Sigmoid colon (tissue), 7 donors: ENCODE results near the gene SYNJ2. TPM values are rescaled to one million over a fixed set of nuclear protein-coding genes. Genes with fewer than 3 reads are reported as not detected.

Source experiments
- DNase-seq: peaks from one replicate; pipeline ENCODE4 v3.0.0-alpha.2; 2019
- H3K27ac ChIP-seq, 4 donors: fragments of 200-600 bp; sonication (generic); one replicate each; pipeline ENCODE4 v1.5.1; 2016 to 2019; ENCODE audit warnings: mild to moderate bottlenecking in 1 of 4
- H3K27me3 ChIP-seq, 3 donors: fragments of 200-600 bp; sonication (generic); one replicate each; pipeline ENCODE4 v1.5.1; 2019; ENCODE audit warnings: mild to moderate bottlenecking in 1 of 3
- H3K36me3 ChIP-seq, 4 donors: fragments of 200-600 bp; sonication (generic); one replicate each; pipeline ENCODE4 v1.5.1; 2016 to 2019
- H3K4me1 ChIP-seq, 4 donors: fragments of 200-600 bp; sonication (generic); one replicate each; pipeline ENCODE4 v1.5.1; 2017 to 2019
- H3K4me3 ChIP-seq, 4 donors: fragments of 200-600 bp; sonication (generic); one replicate each; pipeline ENCODE4 v1.5.1; 2017 to 2019; ENCODE audit warnings: mild to moderate bottlenecking in 2 of 4, moderate library complexity in 1 of 4
- H3K9me3 ChIP-seq, 4 donors: fragments of 200-600 bp in 3 of 4; sonication (generic) in 3 of 4; one replicate each; pipeline versions ENCODE4 v1.5.1 to v1.6.1; 2013 to 2019
- CTCF ChIP-seq, 4 experiments: fragments of 450-650 bp in 3 of 4; fragments of 200-600 bp in 1 of 4; IDR thresholded peaks; one replicate each; pipeline ENCODE4 v1.5.1; 2016 to 2019; ENCODE audit warnings: antibody characterized with exemption in 4 of 4, mild to moderate bottlenecking in 3 of 4, moderate library complexity in 2 of 4
- EP300 ChIP-seq, 4 donors: sonication (generic); formaldehyde crosslinking; IDR thresholded peaks; one replicate each; pipeline ENCODE4 v1.6.1; 2017; ENCODE audit warnings: antibody characterized with exemption in 4 of 4
- POLR2A ChIP-seq, 2 donors: fragments of 450-650 bp; IDR thresholded peaks; one replicate each; pipeline ENCODE4 v1.6.1; 2016; ENCODE audit warnings: antibody characterized with exemption in 2 of 2, mild to moderate bottlenecking in 2 of 2, moderate library complexity in 2 of 2
- POLR2AphosphoS5 ChIP-seq, 4 donors: sonication (generic); formaldehyde crosslinking; IDR thresholded peaks; one replicate each; pipeline ENCODE4 v1.6.1; 2017; ENCODE audit warnings: antibody characterized with exemption in 4 of 4
- WGBS, 2 donors: extraction: QIAGEN DNeasy Blood & Tissue Kit; methylation state at CpG; one replicate each; pipeline ENCODE4 v1.1.7; 2013; 5-methylcytosine and 5-hydroxymethylcytosine counted together
- intact Hi-C: fragments of 100-400 bp; cut with DNase I; formaldehyde crosslinking; loops from one replicate; pipeline ENCODE4 v1.15.1; 2023
- polyA plus RNA-seq, 3 donors: library from polyadenylated mRNA; stranded (reverse); fragments of 200-250 nt; gene quantifications; one replicate each; pipeline ENCODE4 v1.2.3, GENCODE V29; 2013
- total RNA-seq, 4 donors: library from RNA; depleted of rRNA; stranded (reverse); fragments of >200 nt; gene quantifications; one replicate each; pipeline ENCODE4 v1.1.0, GENCODE V29; 2016
- donor health status: healthy with polysubstance abuse.
- donor health status: Bipolar disorder and iron deficiency.
- donor health status: healthy.

SYNJ2 gene
- total and polyA plus RNA-seq, 7 donors: 8.7 to 22.9 (median 12.9) TPM

GRCh38 chr6:157984128-157984527 is 2.5 kb downstream of the SYNJ2 start:
- 91 to 92% methylated on average over 4 of the region's 4 CpGs for WGBS, 2 donors
- no peak for TF ChIP-seq POLR2AphosphoS5 (IDR thresholded peaks at IDR 0.05)
- no peak for TF ChIP-seq CTCF (IDR thresholded peaks at IDR 0.05)
- no peak for TF ChIP-seq EP300 (IDR thresholded peaks at IDR 0.05)
- TF ChIP-seq POLR2A (IDR thresholded peaks at IDR 0.05): no peak
- Histone ChIP-seq H3K36me3 (no peaks in the 10 kb centered on the region), H3K27me3 (no peaks in the 10 kb centered on the region), H3K4me3 (no peak overlapping the region), H3K9me3 (no peaks in the 10 kb centered on the region), H3K4me1 (peaks cover 0 to 48% (median 38%) of the 10 kb centered on the region in 4 donors), H3K27ac (peak overlapping the region; percentile 83 to 94 (median 86))
- no peak for DNase-seq
- intact Hi-C loops: loop anchor here (5.0 kb wide), 2 partner anchors 33 to 183 kb away; partner anchors contain the start of genes GTF2H5 and SERAC1

DNA sequence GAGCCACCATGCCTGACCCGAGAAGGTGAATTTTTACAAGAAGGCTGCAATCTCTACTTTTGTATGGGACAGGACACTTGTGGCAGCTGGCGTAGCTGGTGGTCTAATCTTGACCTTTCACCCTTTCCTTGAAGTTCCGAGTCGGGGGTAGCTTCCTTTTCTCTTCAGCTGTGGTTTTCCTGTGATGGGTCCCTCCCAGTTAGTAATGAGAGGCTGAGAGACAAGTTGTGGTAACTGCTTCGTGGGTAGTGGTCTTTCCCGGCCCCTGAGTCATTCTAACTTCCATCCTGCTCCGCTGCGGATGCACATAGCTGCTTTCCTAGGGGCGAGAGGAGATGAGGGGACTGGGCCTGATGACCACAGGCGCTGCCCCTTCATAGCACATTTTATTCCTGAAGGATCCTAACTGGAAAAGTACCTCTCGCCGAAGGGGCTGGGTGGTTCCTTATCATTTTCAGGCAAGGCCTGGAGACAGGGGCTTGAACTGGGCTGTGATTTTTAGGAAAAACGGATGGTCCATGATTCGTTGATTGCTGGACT is 3.1 kb downstream of the SYNJ2 start:
- TF ChIP-seq EP300 (IDR thresholded peaks at IDR 0.05) (no peak), POLR2AphosphoS5 (IDR thresholded peaks at IDR 0.05) (no peak), POLR2A (IDR thresholded peaks at IDR 0.05) (no peak), CTCF (IDR thresholded peaks at IDR 0.05) (no peak)
- Histone ChIP-seq H3K36me3 (no peaks in the 10 kb centered on the region), H3K27me3 (no peaks in the 10 kb centered on the region), H3K4me1 (peaks cover 0 to 52% (median 43%) of the 10 kb centered on the region in 4 donors), H3K9me3 (no peaks in the 10 kb centered on the region), H3K4me3 (no peak overlapping the region), H3K27ac (peak overlapping the region; percentile 45 to 94 (median 74))
- intact Hi-C loops: loop anchor here (5.0 kb wide), 2 partner anchors 33 to 183 kb away; partner anchors contain the start of genes GTF2H5 and SERAC1
- 68 to 71% methylated on average over 14 of the region's 14 CpGs for WGBS, 2 donors
- peak; percentile 39 for DNase-seq

GRCh38 chr6:157985378-157986155 is 3.9 kb downstream of the SYNJ2 start:
- no peaks in the 10 kb centered on the region for H3K9me3 ChIP-seq
- WGBS, 2 donors: 12 to 62% methylated on average over 13 of the region's 13 CpGs
- no peak overlapping the region for H3K4me3 ChIP-seq
- no peak for TF ChIP-seq CTCF (IDR thresholded peaks at IDR 0.05)
- TF ChIP-seq POLR2AphosphoS5 (IDR thresholded peaks at IDR 0.05): no peak
- no peak for TF ChIP-seq POLR2A (IDR thresholded peaks at IDR 0.05)
- no peak for TF ChIP-seq EP300 (IDR thresholded peaks at IDR 0.05)
- H3K4me1 ChIP-seq: peaks cover 0 to 60% (median 51%) of the 10 kb centered on the region in 4 donors
- no peaks in the 10 kb centered on the region for H3K27me3 ChIP-seq
- H3K36me3 ChIP-seq: no peaks in the 10 kb centered on the region
- intact Hi-C loops: no loop called here
- DNase-seq: peak; percentile 56
- peak overlapping the region; percentile 45 to 94 (median 74) for H3K27ac ChIP-seq

DNA sequence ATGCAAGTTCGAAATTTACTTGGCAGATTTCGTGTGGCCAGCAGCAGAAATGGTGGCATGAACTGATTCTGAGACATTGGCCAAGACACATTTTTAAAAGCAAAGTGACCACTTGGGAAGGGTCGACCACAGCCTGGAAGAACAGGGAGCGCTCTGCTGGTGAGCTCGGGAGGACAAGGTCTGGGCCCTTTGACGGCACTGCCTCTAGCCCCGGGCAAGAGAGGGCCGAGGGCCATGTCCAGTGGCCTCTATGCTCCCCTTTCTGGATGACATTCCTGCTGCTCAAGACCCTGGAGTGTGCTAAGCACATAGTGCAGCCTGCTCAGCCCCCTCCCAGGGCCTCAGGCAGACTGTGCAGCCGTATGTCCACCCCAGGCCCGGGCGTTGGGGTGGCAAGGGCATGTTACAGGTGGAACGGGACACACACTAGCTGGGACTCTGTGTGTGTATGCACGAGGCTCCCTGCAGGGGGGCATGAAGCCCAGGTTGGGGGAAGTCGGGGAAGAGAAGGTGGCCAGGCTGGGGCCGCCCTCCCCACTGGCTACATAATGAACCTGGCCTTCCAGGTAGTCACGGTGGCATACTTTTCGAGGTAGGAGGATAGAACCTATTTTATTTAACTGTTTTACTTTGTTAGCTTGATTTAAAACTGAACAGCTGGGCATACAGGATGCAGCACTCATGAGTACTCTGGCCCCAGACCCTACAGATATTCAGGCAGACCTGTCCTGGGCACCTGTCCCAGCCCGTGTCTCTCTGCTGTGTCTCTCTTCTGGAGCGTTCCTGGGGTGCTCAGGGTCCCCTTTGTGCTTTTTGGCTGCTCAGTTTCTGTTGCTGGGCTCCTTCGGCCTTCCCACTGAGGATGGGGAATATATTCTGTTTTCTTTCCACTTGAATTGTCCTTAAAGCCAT is 6.4 kb downstream of the SYNJ2 start:
- Histone ChIP-seq H3K9me3 (no peaks in the 10 kb centered on the region), H3K4me3 (no peak overlapping the region), H3K36me3 (no peaks in the 10 kb centered on the region), H3K27me3 (no peaks in the 10 kb centered on the region), H3K27ac (peak overlapping the region; percentile 67 to 77 (median 74)), H3K4me1 (peaks cover 0 to 47% (median 44%) of the 10 kb centered on the region in 4 donors)
- peak; percentile 53 for DNase-seq
- intact Hi-C loops: no loop called here
- 88 to 93% methylated on average over 20 of the region's 20 CpGs for WGBS, 2 donors
- TF ChIP-seq POLR2A (IDR thresholded peaks at IDR 0.05) (no peak), CTCF (IDR thresholded peaks at IDR 0.05) (no peak), EP300 (IDR thresholded peaks at IDR 0.05) (no peak), POLR2AphosphoS5 (IDR thresholded peaks at IDR 0.05) (no peak)
